Glomerular visceral epithelial cell (primary cell): ENCODE results near the gene TIMM17B.
A peak's percentile ranks its signal among the peaks of the same experiment; 100 is the strongest.

ENCODE experiments used
- DNase-seq: peaks from one replicate; pipeline ENCODE4 v3.0.0-alpha.2; 2016; ENCODE audit errors: extremely low spot score

Gene TIMM17B

DNA sequence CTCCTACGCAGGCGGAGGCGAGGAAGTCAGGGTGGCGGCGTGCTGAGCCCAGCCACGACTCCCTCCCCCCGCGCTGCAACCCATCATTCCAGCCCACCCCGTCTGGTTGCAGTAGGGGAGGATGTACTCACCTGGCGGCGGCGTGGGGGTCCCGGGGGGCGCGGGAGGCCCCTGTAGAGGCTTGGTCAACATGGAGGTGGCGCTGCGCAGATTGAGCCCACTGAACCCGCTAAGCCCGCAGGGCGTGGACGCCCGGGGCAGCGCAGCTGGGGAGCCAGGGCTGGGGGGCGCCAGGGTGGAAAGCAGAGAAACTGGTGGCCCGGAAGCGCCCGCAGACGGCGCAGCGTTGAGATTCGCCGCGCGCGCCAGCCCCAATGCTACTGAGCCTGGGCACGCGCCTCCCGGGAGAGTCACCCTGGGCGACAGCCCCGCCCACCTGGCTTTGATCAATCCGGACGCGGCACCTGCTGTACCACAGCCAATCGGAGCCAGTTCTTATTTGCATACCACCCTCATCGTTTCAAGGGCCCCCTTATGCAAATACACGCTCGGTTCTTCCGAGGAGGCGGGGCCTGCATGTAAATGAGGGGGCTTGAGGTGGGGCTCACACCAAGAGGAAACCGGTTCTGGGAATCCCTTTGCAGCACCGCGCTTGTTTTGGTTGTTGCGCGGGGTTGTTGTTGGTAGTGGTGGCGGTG lies 21.2 kb upstream of the TIMM17B start, which contains the start of gene PIM2:
Gene PIM2, minus strand, starts transcription at position 382 of the 698 bp plus-strand sequence. Its CDS starts 190 bp downstream, at position 192.
- DNase-seq: peak; percentile 92

DNA sequence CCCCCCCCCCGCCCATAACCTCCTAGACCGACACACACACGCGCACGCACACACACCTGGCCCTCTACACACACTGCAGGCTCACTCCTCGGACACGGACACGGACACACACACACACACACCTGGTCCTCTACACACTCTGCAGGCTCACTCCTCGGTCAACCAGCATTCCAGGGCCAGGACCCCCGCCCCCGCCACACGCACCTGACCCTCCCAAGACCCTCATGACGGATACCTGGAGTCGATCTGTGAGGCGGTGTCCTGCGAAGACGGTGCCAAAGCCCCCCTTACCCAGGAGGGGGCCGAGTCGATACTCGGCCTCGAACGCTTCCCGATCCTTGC lies 20.7 kb upstream of the TIMM17B start:
- no peak for DNase-seq

DNA sequence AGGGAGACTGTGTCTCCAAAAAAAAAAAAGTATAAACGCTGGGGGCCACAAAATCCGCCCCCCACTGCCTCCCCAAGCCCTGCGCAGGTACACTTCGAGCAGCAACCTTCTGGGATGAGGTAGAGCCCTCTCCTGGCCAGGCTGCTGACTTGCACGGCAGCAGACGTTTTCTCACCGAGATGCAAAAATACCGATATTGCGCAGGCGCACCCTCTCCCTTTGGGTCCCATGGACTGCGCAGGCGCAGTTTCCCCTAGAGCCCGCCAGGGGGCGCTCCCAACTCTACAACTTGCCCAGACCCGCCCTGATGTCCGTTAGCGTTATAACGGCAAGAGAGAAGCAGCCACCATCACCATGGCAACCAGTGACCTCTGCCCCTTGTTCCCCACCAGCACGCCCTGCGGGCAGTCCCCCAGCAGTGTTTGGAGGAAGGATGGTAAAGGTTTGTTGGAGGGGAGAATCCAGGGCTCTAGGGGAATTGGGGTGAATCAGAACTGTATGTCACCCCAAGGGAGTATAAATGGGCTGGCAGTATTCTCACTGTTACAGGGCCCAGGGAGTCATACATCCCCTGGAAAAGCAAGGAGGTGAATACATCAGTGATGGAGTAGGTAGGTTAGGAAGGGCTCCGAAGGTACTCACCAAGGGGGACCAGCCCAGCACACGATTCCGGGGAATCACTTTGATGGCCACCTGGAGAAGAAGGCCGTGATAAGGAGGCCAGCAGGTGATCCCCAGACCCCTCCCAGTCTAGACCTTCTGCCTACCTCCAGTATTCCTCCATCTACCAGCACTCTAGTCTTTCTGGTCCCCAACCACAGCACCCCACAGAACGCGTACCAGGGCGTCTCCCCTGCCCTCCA lies 19.8 kb upstream of the TIMM17B start:
- DNase-seq: peak; percentile 86

DNA sequence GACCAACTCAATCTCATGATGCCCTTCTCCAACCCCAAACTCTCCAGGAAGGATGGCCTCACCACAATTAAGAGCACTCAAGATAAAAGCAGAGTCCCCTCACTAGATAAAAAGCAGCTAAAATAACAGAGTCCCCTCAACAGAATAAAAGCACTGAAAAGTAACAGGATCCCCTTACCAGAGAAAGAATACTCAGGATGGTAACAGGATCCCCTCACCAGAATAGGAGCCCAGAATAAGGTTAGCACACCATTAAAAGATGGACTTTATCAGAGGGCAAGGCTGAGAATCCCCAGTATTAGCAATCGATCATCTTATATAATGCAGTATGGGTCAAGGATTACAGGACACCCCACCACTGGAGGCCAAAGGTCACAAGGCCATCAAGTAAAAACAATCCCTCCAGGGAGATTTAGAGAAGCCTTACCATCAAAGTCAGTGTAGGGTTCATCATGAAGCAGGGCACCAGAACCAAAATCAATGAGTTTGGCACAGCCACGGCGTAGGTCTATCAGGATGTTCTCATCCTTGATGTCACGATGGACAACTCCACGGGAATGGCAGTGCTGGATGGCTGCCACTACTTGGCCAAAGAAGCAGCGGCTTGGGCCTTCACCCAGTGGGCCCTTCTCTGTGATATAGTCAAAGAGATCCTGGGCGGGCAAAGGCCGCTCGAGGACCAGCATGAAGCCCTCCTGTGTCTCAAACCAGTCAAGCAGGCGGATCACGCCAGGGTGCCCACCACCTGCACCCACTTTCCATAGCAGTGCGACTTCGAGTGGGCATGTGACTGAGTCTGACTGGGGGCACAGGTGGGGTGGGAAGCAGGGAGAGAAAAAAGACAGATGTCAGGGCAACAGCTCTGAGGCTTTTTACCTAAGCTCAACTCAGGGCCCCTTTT lies 17.3 kb upstream of the TIMM17B start:
- DNase-seq: no peak

DNA sequence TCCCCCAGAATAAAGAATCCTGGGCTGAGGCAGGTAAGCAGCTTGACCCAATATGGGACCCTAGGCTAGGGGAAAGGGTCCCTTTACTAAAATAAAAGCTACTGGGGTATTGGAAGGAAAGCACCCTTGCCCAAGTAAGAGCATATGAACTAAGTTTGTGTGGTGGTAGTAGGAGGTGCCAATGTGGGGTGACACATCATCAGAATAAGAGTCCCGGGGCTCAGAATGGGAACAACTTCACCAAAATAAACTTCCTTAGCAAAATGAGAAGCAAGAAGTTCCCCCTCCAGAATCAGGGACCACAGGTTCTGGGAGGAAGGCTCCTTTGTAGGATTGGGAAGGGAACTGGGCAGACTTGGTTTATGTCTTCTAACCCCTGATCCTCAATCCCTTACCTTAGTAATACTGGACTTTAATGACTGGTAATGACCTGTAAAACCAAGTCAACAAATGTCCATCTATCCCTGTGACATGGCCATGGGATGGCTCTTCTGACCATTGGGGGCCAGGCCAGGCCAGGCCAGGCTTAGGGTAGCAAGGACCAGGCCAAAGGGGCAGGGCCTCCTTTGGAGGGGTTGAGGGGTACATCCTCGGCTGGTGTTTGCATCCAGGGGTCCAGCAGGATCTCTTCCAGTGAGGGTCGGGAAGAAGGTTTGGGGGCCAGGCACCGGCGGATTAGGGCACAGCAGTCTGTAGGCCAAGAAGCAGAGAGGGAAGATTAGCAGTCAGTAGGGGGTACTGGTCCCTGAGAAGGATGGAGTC lies 16.2 kb upstream of the TIMM17B start:
- no peak for DNase-seq

DNA sequence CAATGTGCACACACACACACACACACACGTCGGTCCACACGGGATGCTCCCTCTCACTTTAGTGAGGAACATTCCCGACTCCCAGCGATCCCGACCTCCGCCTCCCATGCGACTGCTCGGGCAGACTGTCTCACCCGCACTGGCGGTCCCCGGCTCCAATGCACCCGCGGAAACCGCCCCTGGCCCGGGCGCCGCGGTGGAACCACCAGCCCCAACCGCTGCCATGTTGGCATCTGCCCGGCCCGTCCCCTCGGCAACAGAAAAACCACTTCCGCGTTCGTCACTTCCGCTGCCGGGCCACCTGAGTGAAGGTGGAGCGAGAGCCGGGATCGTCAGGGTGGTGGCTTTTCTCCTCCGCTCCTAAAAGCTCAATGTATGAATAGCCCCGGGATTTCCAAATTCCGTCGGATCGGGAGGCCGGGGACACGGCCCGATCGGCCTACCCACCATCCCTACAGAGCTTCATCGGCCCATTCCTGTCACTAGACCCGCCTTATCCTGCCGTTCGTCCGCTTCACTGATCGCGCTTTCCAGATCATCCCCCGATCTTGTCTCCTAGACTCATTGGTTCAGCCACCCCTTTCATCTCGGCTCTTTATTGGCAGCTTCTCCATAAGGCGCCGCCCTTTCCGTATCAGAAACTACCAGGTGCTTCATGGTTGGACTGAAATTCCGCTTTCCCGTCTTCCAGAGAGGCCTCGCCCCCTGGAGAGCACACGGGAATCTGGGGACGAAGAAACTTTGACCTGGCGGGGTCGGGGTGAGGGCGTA lies 14.0 kb upstream of the TIMM17B start, which contains the start of gene SLC35A2:
Gene SLC35A2, minus strand, starts transcription at position 235 of the 771 bp plus-strand sequence. Its CDS starts 10 bp downstream, at position 225.
- DNase-seq: peak; percentile 79

DNA sequence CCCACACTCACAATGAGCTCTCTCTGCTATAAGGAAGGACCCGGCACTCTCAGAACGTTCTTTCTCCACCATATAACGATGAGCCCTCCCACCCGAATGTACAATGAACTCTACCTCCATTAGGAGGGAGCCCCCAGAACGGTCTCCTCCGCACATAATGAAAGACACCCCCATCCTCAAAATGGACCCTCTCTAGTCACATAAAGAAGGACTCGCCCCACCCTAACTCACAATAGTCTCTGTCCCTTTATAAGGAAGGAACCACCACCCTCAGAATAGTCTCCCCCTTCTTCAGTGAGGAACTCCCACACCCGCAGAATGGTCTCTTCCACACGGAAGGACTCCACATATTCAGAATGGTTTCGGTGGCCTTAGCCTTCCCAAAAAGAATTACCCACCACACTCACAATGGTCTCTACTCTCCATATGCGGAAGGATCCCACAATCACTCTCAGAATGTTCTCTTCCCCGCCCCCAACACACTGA lies 13.4 kb upstream of the TIMM17B start:
- DNase-seq: no peak

DNA sequence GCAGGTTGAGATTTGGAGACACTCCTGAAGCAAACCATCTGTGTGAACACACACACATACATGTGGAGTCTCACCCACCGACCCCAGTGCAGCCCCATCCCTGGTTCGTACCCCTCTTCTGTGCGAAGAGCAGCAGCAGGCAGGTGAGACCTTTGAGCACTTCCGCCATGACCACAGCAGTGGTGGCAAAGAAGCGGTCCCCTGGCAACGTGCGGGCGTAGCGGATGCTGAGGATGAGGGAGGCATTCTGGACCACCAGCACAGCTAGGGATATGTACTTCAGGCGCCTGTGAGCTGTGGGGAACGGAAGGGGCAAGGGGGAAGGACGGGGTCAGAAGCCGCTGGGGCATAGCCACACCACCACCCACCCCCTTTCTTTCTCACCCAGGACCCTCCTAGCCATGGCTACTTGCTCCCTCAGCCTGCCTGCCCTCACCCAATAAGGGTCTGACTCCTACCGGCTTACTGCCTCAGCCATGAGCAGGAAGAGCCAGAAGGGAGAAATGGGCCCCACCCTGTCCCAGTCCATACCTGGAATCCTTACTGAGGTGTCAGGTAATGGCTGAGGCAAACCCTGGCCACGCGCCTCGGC lies 12.2 kb upstream of the TIMM17B start:
- DNase-seq: no peak

DNA sequence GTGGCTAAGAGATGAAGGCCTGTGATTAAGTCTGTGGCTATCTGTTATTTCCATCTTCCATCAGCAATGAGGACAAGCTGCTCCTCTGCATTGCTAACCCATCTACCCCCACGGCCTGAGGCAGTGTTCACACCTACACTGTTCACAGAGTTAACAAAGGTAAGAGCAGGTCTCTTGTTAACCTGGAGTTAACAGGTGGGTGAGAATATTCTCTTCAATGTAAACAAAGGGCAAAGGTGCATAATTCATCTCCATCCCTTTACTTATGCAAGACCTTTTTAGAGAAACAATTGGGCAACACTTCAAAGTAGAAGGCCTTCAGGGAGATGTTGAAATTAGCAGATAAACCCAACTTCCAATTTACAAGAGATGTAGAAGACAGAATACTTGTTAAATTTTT lies 11.0 kb upstream of the TIMM17B start:
- DNase-seq: no peak

DNA sequence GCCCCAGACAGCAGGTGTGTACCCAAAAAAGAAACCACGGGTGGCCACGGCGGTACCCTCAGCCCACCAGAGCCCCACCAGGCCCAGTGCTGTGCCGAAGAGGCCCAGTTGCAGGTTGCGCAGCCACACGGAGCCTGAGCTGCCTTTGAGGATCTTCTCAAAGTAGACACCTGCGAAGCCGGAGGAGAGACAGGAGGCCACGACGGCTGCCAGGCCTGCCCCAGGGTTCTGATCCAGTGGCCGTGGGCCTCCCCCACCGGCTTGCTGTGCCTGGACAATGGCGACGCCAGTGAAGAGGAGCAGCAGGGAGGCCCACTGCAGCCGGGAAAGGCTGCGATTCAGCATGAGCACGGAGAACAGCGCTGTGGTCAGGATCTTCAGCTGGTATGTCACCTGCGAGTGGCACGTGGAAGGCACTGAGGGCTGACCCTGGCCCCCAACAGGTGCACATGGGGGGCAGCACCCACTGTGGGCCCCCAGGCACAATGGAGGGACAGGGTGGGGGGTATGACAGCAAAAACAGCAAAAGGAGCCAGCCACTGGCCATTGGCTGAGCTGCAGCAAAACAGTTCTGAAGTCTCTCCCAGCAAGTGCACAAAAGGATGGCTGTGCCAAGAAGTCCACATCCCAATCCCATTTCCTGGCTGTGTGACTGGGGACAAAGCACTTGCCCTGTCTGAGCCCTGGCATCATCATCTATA lies 7.7 kb upstream of the TIMM17B start:
- DNase-seq: no peak

DNA sequence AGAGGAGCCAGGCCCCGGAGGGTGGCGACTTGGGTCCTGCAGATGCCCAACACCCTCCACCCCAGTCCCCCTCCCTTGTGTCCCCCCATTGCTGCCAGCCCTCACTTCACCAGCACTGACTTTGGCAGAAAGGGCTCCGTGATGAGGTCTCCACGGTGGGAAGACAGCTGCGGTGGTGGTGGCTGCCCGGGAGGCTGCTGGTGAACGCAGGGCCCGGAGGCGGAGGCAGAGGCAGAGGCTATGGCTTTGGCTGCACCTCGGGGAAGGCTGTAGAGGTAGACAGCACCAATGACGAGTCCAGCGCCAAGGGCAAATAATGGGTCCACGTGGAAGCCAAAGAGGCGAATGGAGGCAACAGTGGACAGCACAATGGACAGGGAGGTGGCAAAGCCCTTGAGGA lies 7.1 kb upstream of the TIMM17B start:
- DNase-seq: no peak

DNA sequence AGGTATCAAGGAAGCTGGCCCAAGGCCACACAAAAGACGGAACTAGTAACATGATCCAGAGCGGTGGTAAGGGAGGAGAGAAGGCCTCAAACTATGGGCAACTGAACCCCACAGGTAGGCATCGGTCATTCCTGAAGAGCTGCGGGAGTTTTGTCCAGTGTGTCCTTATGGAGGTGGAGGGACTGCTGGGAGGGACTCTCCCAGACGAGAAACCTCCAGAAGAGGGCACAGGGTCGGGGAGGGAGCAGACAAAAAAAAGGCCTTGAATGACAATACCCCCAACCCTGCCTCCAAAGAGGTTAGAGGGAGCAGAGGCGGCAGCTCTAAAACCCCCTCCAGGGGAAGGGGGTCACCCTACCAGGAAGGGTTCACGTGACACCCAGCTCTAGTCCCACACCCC lies 6.6 kb upstream of the TIMM17B start:
- DNase-seq: no peak

DNA sequence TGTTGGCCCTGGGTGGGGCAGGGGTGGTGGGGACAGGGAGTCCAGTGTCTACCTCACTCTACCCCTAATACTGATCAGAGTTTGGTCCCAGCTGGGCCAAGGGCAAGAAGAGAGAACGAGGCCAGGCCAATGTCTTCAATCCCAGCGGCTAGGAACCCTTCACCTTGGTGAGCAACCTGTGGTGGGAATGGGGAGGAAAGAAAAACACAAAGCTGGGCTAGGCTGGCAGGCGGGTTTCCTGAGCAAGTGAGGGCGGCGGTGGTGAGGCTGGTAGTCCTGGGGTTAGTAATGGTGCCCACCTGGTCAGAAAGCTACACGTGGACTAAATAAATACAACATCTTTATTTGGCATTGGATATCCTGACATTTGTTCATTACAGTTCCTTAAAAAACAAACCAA lies 5.7 kb upstream of the TIMM17B start:
- no peak for DNase-seq

DNA sequence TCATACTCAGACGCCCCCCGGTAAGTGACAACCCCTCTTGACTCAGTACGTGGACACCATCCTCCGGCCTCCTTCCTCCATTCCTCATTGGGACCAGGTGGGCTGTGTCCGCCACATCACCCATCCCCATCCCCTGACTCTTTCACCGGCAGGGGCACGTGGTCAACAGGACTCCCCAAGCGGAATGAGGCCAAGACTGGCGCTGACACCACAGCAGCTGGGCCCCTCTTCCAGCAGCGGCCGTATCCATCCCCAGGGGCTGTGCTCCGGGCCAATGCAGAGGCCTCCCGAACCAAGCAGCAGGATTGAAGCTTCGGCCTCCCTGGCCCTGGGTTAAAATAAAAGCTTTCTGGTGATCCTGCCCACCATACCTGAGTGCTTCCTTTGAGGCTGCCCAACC lies 5.2 kb upstream of the TIMM17B start:
- DNase-seq: no peak

DNA sequence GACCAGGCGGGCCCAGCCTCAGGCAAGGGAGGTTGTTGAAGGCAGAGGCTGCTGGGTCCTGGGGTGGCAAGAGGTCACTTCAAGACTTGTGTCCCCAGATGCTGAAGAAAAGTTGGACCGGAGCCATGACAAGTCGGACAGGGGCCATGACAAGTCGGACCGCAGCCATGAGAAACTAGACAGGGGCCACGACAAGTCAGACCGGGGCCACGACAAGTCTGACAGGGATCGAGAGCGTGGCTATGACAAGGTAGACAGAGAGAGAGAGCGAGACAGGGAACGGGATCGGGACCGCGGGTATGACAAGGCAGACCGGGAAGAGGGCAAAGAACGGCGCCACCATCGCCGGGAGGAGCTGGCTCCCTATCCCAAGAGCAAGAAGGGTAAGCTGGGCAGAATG lies 4.6 kb upstream of the TIMM17B start:
- DNase-seq: no peak

DNA sequence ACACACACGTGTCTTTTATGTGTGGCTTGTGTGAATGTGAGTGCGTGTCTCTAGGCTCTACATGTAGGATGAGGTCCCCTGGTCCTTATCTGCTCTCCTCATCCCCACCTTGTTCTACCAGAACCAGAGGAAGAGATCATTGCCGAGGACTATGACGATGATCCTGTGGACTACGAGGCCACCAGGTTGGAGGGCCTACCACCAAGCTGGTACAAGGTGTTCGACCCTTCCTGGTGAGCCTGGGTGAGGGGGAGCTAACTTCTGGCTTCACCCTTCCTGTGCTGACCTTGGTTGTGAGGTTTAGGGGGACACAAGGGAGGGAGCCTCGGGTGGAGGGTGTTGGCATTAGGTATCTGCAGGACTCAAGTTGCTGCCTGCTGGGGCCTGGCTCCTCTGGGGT lies 3.5 kb upstream of the TIMM17B start:
- DNase-seq: no peak

DNA sequence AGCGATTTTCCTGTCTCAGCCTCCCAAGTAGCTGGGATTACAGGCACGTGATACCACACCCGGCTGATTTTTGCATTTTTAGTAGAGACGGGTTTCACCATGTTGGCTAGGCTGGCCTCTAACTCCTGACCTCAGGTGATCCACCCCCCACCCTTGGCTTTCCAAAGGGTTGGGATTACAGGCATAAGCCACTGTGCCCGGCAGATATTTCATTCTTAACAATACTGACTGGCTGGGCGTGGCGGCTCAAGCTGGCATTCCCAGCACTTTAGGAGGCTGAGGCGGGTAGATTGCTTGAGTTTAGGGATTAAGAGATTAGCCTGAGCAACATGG lies 1.5 kb upstream of the TIMM17B start:
- no peak for DNase-seq

DNA sequence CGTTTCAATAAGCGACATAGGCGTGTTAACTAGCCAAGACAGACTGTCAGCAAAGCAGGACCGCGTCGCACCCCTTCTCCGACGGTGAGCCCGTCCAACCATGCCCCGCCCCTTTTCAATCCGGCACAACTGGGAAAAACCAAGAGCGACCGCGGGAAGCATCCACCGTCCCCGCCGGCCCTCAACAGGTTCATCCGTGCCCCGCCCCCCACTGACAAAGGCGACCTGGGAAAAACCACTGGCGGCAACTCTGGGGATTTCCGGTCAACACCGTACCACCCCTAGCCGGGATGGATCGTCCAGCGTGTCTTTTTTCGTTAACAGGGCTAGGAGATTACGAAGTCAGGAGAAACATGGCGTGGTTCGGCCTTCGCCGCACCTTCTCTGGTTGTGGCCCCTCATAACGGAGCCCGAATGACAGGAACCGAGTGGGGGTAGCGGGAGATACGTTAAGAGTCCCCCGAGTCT lies 377 bp downstream of the TIMM17B start:
- peak; percentile 81 for DNase-seq

DNA sequence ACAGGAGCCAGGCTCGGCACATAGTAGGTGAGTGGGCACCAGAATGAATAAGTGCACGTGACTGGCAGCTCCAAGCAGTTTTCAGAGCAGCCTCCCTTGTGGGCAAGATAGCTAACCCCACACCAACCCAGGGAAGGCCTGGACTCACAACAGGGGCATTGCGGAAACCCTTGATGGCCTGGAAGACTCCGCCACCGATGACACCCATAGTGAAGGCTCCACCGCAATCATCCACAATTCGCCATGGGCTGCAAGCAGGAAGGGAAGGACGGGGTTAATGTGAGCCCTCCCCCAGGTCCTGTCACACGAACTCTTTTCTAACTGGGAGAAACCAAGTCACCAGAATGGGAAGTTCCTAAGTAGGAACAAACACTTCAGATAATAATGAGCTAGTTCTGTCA lies 957 bp downstream of the TIMM17B start:
- peak; percentile 17 for DNase-seq
